SK-N-SH (cell line): ENCODE results near the gene NHSL1.

ENCODE experiments used
- CTCF ChIP-seq: fragments of 200-600 bp; sonication (generic); IDR thresholded peaks from 2 replicates; pipeline ENCODE4 v1.6.1; 2017; ENCODE audit warnings: antibody characterized with exemption, mild to moderate bottlenecking, moderate library complexity
- EP300 ChIP-seq, 2 experiments: IDR thresholded peaks; 2 replicates each; pipeline versions ENCODE4 v1.4.0 to v1.6.1; 2012; ENCODE audit warnings: borderline replicate concordance in 1 of 2, low read depth in 1 of 2, low read length in 1 of 2
- FOXM1 ChIP-seq: IDR thresholded peaks from 2 replicates; pipeline ENCODE4 v1.4.0; 2012; ENCODE audit warnings: low read depth, mild to moderate bottlenecking
- IRF3 ChIP-seq: fragments of 150-350 bp; IDR thresholded peaks from 2 replicates; pipeline ENCODE4 v1.6.1; 2016; ENCODE audit warnings: mild to moderate bottlenecking, low read depth, low read length
- MXI1 ChIP-seq: IDR thresholded peaks from 2 replicates; pipeline ENCODE4 v1.6.1; 2012; ENCODE audit warnings: mild to moderate bottlenecking, low read depth, low read length, improper control_type of control experiment
- POLR2AphosphoS5 ChIP-seq: IDR thresholded peaks from 2 replicates; pipeline ENCODE4 v1.6.1; 2012; ENCODE audit warnings: low read depth, low read length
- REST ChIP-seq: IDR thresholded peaks from 2 replicates; pipeline ENCODE4 v1.6.1; 2012; ENCODE audit warnings: mild to moderate bottlenecking, low read depth, low read length, moderate library complexity
- SIN3A ChIP-seq: IDR thresholded peaks from 2 replicates; pipeline ENCODE4 v1.6.1; 2012; ENCODE audit warnings: low read depth, mild to moderate bottlenecking, low read length, moderate library complexity, borderline replicate concordance
- SMC3 ChIP-seq: IDR thresholded peaks from 2 replicates; pipeline ENCODE4 v1.6.1; 2012; ENCODE audit warnings: low read depth, low read length, improper control_type of control experiment
- YY1 ChIP-seq: IDR thresholded peaks from 2 replicates; pipeline ENCODE4 v1.4.0; 2012; ENCODE audit warnings: low read depth, mild to moderate bottlenecking
- TF ChIP-seq, protein P1 (sequence below): IDR thresholded peaks from 2 replicates; pipeline ENCODE4 v1.4.0; 2012; ENCODE audit warnings: low read depth
- TF ChIP-seq, protein P2 (sequence below): fragments of 150-350 bp; IDR thresholded peaks from 2 replicates; pipeline ENCODE4 v1.6.1; 2017; ENCODE audit warnings: antibody characterized with exemption, low read length, low read depth, borderline replicate concordance

DNA sequence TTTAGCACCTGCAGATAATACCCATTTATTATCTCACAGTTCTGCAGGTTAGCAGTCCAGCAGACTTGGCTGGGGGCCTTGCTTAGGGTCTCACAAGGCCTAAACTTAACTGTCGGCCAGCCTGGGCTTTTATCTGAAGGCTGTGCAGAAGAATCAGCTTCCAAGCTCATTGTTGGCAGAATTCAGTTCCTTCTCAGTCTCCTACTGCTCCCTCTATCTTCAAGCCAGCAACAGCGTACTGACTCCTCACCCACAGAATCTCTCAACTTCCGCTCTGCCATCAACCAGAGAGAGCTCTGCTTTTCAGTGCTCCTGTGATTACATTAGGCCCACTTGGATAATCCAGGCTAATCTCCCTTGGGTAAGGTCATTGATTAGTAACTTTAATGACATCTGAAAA is 30.2 kb upstream of the NHSL1 start:
- TF ChIP-seq IRF3 (no peak), CTCF (no peak), REST (no peak), SMC3 (no peak), FOXM1 (no peak), YY1 (no peak), SIN3A (no peak), POLR2AphosphoS5 (no peak), EP300 (IDR thresholded peaks at IDR 0.05; ENCODE audit: borderline replicate concordance in 1 of 2, low read depth in 1 of 2, low read length in 1 of 2) (no peak), MXI1 (no peak)
- TF ChIP-seq, protein P1, sequence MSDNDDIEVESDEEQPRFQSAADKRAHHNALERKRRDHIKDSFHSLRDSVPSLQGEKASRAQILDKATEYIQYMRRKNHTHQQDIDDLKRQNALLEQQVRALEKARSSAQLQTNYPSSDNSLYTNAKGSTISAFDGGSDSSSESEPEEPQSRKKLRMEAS = no peak
- TF ChIP-seq, protein P2, sequence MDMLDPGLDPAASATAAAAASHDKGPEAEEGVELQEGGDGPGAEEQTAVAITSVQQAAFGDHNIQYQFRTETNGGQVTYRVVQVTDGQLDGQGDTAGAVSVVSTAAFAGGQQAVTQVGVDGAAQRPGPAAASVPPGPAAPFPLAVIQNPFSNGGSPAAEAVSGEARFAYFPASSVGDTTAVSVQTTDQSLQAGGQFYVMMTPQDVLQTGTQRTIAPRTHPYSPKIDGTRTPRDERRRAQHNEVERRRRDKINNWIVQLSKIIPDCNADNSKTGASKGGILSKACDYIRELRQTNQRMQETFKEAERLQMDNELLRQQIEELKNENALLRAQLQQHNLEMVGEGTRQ = no peak
